GM19467 (cell line): Measurements from ENCODE around the gene DALRD3.

Source experiments
- ATAC-seq: cut with Tn5 transposase; IDR thresholded peaks from one replicate; pipeline ENCODE4 v1.9.1; 2021; ENCODE audit warnings: mild to moderate bottlenecking, moderate library complexity; ENCODE audit not compliant: unreplicated experiment

DALRD3 gene

GRCh38 chr3:49017971-49018706 lies at the start of gene DALRD3:
DALRD3 (minus strand) TSS chr3:49018580; CDS start chr3:49018564, 16 bp downstream.
- ATAC-seq, result no peak

GRCh38 chr3:49058011-49058410 lies 39.6 kb upstream of the DALRD3 start:
- no peak for ATAC-seq

GRCh38 chr3:49057268-49057667 lies 38.9 kb upstream of the DALRD3 start:
- ATAC-seq, result no peak

GRCh38 chr3:49054344-49054862 lies 36.0 kb upstream of the DALRD3 start:
- ATAC-seq, result no peak

GRCh38 chr3:49053543-49053942 lies 35.2 kb upstream of the DALRD3 start:
- no peak for ATAC-seq

- ATAC-seq, result no peak
Observed at GRCh38 chr3:49035281-49035680, 16.9 kb upstream of the DALRD3 start.

- no peak for ATAC-seq
Observed at GRCh38 chr3:49034650-49035049, 16.3 kb upstream of the DALRD3 start.

- no peak for ATAC-seq
Observed at GRCh38 chr3:49032646-49033304, 14.4 kb upstream of the DALRD3 start.

GRCh38 chr3:49030321-49030720 lies 11.9 kb upstream of the DALRD3 start:
- no peak for ATAC-seq

GRCh38 chr3:49029563-49029884 lies 11.1 kb upstream of the DALRD3 start:
- no peak for ATAC-seq

- peak; percentile 85 for ATAC-seq
Observed at GRCh38 chr3:49028673-49029562, 10.5 kb upstream of the DALRD3 start, which contains the start of gene IMPDH2. IMPDH2 (minus strand) TSS chr3:49029398; CDS start chr3:49029350, 48 bp downstream.

- no peak for ATAC-seq
Observed at GRCh38 chr3:49028298-49028672, 9.9 kb upstream of the DALRD3 start.

GRCh38 chr3:49027634-49028033 lies 9.3 kb upstream of the DALRD3 start:
- no peak for ATAC-seq

GRCh38 chr3:49026536-49026935 lies 8.2 kb upstream of the DALRD3 start:
- no peak for ATAC-seq

- no peak for ATAC-seq
Observed at GRCh38 chr3:49025793-49026520, 7.6 kb upstream of the DALRD3 start.

- no peak for ATAC-seq
Observed at GRCh38 chr3:49025005-49025792, 6.8 kb upstream of the DALRD3 start.

- ATAC-seq, result no peak
Observed at GRCh38 chr3:49024449-49024848, 6.1 kb upstream of the DALRD3 start.

GRCh38 chr3:49023775-49024174 lies 5.4 kb upstream of the DALRD3 start:
- no peak for ATAC-seq

GRCh38 chr3:49022688-49023171 lies 4.3 kb upstream of the DALRD3 start:
- no peak for ATAC-seq
